ENCODE results near the gene TIGAR.

- TF ChIP-seq CTCF (IDR thresholded peaks at IDR 0.05; ENCODE audit: low read depth, low read length, missing input control) (no peak), SP1 (IDR thresholded peaks at IDR 0.05) (no peak), MAX (IDR thresholded peaks at IDR 0.05) (no peak)
Measured at GRCh38 chr12:4325966-4326365, 5.0 kb downstream of the TIGAR start.
